Hippocampal formation (tissue), 2 donors: ENCODE measurements around the gene RNF38.
A peak's percentile ranks its signal among the peaks of the same experiment; 100 is the strongest.
"Not testable (repeated sequence)": the region's sequence is repeated elsewhere in the genome, so short reads cannot be mapped to it uniquely, and the experiment has no call there.

Source experiments
- DNase-seq, 2 donors: peaks; one replicate each; lab custom pipeline; 2025; lab: John Stamatoyannopoulos, UW

The RNF38 gene

DNA sequence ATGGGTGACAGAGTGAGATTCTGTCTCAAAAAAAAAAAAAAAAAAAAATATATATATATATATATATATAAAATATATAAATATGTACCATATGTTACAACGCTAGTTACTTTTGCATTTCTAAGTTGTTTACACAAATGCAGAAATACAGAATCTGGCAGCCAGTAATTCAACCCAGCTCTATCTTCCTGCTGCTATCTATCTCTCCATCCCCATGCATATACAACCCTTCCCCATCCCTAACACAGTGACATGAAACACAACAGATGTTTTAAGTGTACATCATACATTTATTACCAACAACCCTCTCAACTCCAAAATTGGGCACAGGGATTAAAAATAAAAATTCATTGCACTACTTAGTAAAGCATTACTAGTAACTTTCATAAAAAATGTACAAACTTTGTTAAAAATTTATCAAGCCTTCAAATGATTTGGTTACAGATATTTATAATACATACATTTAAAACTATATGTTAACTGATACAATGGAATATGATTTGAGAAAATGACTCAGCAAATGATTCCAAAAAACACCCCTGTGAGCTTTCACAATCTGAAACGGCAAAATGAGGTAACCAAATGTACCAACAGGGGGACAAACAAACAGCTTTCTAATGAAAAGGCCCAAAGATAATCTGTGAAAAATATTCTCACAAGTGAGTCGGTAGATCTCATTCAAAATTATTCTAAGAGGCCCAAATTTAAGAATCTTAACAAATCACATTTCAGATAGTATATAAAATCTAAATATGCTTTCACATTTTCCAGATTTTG lies 63.8 kb downstream of the RNF38 start:
- no peak for DNase-seq

DNA sequence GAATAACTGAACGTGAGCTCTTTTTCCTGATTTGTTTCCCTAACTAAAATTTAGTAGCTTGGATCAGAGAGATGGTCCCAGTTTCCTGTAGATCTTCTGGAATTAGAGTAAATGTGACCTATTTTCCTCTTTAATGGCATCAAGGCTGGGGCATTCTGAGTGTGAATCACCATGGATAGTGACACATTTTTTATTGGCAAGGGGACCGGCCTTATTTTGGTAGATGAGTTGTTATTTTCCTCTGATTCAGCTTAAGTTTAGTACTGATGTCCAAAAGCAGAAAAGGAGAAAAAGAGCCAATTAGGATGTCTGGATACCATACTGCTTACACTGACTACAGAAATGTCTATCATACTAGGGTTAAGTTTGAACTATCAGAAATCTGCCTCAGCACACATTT lies 68.1 kb downstream of the RNF38 start:
- no peak for DNase-seq

DNA sequence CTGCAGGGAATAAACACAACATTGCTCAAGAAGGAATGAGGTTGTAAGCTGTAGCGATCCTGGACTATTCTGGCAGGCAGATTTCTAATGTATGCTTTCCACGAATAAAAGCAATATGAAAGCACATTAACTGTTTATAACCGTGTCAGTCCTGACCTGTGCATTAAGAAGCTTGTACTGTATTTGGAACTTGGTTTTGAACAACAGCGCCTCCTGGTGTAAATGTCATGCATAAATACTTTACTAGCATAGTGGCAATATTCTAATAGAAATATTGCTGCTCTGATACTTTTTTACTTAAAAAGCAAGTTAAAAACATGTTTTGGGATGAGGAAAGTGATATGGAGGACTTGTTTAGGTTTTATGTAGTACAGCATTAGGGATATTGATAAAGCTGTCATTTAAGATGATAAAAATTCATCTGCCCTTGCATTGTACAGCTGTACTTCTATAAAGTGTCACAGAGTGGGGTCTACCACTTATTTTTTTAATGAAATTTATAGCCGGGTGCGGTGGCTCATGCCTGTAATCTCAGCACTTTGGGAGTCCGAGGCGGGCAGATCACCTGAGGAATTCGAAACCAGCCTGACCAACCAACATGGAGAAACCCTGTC lies 71.2 kb downstream of the RNF38 start:
- DNase-seq = peak; percentile 8 to 77

DNA sequence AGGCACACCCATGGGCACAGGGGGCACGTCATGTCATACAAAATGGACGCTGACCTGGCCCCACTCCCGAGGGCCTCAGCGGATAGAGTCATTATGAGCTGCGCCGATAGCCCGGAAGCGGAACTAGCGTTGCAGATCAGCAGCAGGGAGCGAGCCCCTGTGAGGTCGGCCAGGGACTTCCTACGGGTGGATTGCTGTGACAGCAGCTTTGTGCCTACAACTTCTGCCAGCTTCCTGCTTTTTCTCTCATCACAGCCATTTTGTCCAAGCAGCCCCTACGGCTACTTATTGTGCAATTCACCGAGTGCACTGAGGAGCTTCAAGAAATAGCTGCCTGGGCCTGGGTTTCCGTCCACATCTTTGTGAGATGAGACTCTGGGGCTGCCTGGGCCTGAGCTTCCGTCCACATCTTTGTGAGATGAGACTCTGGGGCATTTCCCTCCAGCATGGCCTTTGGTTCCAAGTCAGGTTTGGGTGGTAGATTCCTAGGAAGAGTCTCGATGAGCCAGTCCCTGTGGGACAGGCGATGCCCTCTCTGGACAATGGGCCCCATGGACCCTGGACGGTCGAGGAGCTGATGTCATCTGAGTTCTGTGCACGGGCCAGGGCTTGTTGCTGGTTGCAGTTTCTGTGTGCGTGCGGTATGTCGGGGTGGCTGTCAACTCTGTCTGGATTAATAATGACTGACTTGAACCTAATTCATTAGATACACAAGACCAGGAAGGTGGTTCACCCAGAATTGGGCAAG lies 74.8 kb downstream of the RNF38 start:
- DNase-seq = no peak

DNA sequence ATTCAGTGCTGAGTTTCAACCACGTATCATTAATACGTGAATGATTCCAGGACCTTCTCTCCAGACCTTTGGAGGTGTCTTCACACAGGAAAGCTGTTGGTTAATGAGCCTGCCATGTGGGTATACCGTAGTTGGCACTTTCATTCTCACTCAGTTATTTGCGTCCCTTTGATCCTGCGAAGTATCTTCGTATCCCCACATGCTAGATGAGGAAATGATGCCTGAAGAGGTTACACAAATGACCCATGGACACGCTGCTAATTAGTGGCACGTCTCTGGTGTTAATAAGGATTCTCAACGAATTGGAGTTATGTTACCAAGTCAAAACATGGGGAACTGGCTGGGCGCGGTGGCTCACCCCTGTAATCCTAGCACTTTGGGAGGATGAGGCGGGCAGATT lies 76.1 kb downstream of the RNF38 start:
- DNase-seq = no peak

DNA sequence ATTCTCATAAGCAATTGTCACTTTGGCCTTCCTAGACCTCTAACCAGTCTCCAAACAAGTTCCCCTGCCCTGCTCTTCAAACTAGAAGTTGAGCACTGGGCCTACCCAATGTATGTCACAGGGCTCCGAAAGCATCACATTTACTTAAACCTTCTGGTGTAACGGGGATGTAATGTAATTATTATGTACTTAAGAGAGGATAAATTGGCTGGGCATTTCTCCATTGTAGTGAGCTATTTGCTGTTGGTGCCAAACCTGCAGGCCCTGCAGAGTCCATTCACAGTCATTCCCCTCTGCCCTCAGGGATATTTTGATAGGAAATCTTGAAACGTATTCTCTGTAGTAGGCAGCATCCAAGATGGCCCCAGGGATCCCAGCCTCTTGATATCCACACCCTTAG lies 77.6 kb downstream of the RNF38 start:
- no peak for DNase-seq

DNA sequence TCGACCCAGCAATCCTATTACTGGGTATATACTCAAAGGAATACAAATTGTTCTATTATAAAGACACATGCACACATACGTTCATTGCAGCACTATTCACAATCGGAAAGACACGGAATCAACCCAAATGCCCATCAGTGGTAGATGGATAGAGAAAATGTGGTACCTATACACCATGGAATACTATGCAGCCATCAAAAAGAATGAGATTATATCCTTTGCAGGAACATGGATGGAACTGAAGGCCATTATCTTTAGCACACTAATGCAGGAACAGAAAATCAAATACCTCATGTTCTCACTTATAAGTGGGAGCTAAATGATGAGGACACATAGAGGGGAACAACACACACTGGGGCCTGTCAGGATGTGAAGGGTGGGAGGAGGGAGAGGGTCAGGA lies 78.2 kb downstream of the RNF38 start:
- not testable (repeated sequence) for DNase-seq

DNA sequence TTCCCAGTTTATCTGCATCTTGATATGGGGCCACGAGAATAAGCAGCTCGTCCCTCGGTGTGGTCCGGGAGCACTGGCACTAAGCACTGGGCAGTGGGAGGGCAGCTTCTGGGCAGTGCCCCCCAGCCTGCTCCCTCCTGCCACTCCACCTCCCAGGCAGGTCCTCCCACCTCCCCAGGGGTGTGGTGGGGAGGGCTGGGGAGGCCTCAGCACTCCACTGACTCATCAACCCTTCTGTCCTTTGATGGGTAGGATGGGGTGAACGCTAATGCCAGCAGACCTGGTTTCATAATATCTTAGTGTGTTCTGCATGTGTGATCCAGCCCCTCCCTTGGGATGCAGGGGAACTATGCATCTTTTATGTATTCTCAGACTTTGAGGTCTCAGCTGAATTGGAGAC lies 79.6 kb downstream of the RNF38 start:
- no peak for DNase-seq

DNA sequence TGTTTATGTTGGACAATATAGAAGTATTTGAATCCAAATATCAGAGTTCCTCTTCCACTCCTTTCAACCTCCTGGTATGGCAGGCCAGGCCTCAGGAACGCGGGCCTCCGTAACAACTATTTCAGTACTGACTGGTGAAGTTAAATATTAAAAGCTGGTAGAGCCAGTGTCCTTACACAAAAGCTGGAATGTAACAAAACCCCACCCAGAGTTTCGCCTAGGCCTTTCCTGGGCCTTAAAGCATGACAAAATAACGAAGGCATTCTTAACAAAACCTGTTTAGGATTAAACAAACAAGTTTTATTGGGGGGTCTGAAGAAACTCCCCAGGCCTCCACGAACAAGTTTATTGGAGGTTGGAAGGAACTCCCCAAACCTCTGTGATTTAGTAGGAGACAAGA lies 80.3 kb downstream of the RNF38 start:
- no peak for DNase-seq

DNA sequence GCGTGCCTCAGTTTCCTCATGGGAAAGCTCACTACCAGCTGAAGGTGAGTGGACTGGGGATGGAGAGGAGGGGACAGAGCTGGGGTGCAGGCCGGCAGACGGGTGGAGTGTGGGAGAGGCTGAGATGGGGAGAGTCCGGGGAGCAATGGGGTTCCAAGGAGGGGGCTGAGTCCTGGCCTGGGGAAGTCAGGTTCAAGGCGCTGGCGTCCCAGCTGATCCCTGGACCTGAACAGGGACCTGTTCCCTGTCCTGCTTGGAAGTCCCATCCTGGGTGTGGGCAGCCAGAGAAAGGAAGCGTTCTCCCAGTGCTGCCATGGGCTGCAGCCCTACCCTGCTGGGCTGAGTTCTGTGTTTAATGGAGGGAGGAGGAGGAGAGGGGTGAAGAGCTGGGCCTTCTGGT lies 80.9 kb downstream of the RNF38 start:
- DNase-seq = no peak

DNA sequence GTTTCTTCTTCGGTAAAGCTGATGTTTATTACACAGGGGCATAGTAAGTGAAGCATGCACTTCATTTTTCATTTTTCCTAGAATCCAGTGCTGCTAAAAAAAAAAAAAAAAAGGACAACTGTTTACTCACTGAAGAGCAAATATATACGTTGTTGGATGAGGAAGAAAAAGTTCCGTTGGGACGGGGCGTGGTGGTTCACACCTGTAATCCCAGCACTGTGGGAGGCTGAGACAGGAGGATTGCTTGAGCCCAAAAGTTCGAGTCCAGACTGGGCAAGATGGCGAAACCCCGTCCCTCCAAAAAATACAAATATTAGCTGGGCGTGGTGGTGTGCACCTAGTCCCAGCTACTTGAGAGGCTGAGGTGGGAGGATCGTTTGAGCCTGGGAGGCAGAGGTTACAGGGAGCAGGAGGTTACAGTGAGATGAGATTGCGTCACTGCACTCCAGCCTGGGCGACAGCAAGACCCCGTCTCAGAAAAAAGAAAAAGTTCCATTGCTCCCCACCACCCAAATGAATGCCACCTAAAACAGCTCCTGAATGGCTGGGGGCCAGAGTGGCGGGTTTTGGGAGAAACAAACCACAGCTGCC lies 81.8 kb downstream of the RNF38 start:
- DNase-seq = no peak

DNA sequence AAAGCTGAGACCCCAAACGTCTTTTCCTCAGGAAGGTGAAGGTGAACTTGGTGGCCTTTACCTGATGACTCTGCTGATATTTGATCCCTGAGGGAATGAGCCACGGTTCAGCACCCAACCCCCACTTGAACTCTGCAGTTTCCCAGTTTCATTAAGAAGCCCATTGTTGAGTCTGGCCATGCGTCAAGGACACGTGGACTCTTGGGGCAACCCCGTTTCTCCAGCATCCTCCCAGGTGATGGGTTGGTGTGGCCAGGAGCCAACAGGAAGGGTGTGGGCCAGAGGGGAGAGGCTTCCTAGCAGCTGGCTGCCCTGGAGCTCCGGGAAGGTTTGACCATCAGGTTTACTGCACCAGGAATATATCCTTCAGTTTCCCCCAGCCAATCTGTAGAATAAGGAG lies 82.3 kb downstream of the RNF38 start:
- no peak for DNase-seq

DNA sequence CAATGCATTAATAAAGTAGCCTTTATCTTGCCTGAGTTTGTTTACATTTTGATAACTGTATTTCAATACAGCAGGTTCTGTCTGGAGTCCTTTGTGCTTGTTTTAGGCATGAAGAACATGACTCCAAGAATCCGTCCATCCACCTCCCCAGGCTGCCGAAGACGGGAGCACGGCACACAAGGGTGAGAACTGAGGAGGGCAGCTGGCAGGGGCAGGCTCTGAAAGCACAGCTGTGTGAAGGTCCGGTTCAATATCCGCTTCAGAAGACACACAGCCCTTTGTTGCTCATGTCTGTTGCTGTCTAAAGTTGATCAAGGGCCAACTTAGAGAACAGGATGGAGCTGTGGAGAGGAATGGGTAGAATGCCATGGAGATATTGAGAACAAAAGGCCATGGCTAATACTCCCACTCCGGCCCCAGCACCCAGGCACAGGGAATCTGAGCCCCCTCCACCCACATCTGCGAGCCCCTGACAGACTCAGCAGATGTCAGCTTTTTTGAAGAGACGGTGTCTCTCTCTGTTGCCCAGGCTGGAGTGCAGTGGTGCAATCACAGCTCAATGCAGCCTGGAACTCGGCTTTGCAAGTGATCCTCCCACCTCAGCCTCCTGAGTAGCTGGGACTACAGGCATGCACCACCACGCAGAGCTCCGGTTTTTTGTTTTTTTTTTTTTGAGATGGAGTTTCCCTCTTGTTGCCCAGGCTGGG lies 83.3 kb downstream of the RNF38 start:
- peak; percentile 79 to 92 for DNase-seq

DNA sequence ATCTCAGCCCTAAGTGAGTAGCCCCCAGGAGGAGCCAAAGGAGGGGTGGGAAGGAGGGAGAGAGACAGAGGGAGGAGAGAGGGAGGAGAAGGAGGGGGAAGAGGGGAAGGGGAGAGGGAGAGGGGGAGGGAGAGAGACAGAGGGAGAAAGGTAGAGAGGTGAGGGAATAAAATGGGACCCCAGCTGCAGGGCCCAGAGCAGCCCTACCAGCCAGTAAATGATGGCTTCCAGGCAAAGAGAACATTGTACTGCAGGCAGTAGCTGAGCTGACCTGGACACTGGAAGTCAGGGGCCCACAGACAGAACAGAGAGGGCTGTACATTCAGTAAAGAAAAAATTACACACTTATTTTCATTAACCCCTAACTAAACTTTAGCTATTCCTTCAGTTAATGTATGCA lies 84.0 kb downstream of the RNF38 start:
- DNase-seq = no peak

DNA sequence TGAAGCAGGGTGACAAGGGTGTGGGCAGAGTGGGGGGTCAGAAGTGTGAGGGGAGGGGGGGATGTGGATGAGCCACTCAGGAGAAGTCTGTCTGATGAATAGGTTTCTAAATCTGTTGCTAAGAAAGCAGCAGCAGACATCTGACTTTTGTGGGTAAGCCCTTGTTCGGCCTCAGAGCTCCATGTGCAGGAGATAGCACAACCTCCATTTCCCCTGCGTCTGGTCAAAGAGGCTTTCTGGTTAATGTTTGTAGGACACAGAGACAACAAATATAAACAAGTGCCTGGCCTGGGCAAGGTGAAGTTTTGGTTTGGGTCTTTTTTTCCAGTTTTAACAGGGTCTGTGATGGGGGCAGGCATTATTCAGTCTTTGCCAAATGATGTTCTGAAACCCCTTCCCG lies 84.8 kb downstream of the RNF38 start:
- DNase-seq = no peak

DNA sequence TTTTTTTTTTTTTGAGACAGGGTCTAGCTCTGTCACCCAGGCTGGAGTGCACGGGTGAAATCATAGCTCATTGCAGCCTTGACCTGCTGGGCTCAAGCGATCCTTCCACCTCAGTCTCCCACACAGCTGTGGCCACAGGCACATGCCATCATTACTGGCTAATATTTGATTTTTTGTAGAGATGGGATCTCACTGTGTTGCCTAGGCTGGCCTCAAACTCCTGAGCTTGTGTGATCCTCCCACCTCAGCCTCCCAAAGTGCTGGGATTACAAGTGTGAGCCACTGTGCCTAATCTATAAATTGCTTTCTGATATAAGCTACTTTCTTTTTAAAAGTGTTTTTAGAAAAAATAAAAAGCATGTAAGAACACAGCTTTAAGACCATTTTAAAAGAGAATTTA lies 85.3 kb downstream of the RNF38 start:
- no peak for DNase-seq

DNA sequence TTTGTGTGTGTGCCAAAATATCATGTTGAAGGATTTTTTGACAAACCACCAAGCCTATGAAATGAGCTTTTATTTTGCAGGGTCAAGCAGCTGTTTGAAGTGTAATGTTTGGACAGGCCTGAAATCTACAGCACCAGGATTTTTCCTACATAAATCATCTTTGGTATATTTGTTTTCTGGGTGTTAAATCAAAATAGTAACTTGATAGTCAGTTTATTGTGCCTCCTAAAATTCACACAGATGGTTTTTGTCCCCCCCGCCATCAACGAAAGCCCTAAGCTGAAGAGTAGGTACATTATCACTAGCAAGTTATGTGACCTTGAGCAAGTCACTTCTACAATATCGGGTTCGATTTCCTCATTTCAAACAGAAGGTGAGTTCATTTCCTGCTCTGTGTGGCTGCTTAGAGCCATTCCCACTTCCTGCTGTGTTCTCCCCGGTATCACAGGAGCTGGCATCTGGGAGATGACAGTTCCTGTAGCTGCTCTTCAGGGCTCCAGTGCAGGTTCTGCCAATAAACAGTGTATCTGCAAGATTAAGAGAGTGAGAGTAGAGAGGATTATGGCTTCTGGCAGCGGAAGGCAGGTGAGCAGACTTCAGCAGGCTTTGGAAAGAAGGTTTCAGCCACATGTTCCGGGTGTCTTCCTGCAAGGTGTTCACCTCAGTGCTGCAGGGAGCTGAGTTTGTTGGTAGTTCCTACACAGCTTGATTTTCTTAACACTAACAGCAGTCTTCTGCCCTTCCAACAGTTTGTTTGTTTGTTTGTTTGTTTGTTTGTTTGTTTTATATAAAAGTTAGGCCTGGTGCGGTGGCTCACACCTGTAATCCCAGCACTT lies 93.4 kb downstream of the RNF38 start:
- no peak for DNase-seq

DNA sequence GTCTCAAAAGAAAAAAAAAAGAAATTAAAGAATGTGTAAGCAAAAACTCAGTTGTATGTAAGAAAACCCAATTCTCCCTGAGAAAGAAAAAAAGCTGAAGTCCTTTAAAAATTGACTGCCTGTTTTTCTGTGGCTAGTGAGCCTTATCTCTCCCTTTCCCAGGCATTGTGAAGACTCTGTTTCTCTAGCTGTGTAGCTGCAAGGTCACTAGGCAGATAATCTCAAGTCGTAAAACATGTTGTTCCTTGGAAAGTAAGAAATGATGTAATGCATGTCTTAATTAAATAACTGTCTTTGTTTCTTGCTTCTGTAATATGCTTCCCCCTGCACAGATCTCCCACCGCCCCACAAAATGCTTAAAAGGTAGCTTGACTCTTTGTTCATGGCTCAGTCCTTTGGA lies 95.7 kb downstream of the RNF38 start:
- not testable (repeated sequence) for DNase-seq

DNA sequence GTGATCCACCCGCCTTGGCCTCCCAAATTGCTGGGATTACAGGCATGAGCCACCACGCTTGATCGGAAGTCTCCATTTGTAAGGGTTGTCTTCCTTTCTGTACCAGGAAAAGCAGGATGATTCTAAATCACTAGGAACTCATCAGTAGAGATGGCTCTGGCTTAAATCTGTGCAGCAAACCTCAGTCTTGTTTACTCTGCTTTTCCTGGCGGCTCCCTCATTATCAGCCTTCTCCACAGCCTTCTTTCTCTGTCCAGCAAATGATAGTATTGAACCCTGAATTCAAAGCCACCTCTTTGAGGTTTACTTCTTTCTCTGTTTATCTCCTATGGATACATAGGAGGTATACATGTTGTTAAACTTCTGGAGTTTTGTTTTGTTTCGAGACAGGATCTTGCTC lies 98.8 kb downstream of the RNF38 start:
- no peak for DNase-seq

DNA sequence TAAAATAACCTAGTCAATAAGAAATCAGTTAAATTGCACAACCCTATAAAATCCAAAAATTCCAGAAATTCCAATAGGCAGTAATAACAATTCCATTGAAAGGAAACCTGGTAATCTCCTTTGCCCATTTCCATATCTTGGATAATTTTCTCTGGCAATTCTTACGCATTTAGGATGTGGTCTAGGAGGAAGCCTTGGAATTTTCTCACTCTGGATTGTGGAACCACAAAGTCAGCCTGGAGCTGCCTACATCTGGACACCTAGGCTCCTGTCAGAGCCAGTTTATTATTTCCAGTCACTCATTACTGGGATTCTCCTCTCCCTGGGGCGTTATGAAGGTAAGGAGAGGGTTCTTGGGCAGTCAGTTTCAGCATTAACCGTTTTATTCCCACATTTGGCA lies 101.5 kb downstream of the RNF38 start:
- no peak for DNase-seq

DNA sequence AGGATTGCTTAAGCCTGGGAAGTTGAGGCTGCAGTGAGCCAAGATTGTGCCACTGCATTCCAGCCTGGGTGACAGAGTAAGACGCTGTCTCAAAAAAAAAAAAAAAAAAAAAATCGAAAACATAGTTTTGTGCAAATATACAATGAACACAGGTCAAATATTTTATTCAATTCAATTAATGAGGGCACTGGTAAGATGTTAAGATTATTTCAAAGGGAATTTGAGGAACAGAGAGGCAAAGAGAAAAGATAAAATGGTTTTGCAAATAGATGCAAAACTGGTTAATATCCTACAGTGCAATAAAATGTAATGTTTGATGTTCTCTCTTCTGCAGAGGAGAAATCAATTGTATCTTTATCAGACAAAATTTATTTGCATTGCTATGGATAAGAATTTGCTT lies 102.3 kb downstream of the RNF38 start:
- DNase-seq = no peak
